HG03521 (cell line): ENCODE data around the gene TTC9B.

Experiments used
- ATAC-seq: cut with Tn5 transposase; IDR thresholded peaks from one replicate; pipeline ENCODE4 v1.9.1; 2021; ENCODE audit warnings: mild to moderate bottlenecking, moderate library complexity; ENCODE audit not compliant: unreplicated experiment

Gene TTC9B

GRCh38 chr19:40249201-40249600, 31.0 kb upstream of the TTC9B start:
- no peak for ATAC-seq

DNA sequence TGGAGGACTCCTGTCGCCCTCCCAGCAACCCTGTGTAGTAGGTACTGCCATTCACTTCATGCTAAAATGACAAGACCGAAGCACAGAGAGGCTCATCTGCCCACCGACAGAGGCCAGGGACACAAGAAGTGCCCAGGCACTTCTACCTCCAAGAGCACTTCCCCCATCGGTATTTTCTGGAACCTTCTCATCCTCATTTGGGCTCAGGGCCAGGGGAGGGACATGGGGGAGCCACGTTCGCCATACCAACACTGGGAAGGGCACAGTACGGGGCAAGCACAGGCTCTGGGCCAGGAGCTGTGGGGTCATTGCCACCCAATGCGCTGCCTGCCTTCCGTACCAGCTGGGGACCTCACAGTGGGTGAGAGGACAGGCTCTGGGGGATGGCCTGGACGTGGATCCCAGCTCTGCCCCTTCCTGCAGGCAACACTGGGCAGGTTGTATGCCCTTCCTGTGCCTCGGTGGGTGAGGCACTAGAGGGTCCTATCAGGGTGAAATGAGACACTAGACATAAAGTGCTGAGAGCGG, 29.6 kb upstream of the TTC9B start:
- ATAC-seq = no peak

GRCh38 chr19:40247178-40247577, 29.0 kb upstream of the TTC9B start:
- no peak for ATAC-seq

DNA sequence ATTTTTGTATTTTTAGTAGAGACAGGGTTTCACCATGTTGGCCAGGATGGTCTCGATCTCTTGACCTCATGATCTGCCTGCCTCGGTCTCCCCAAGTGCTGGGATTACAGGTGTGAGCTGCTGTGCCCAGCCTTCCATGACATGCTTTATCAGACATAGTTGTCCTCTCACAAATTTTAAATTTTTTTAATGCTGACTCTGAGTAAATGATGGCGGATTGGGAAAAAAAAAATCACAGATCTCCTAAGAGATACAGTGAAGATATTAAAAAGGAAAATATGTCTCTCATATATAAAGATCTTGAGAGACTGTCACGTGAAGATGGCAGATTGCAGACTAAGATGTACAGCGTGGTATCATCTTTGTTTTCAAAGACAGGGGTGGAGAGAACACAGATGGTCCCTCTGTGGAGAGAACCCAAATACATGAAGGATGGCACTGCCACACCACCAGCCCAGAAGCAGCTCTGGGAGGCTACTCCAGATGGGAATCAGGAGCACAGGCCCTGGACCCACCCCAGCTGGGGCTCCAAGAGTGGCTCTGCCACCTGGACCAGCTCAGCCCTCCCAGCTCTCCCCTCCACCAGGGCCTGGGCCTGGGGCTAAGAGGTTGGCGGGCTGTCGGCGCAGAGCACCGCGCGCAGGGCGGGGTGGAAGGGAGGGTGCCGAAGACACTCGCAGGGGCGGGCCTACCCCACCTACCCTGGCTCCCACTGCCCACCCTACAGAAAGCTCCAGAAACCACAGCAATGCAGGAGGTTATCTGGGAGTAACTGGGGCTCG, 28.3 kb upstream of the TTC9B start:
- ATAC-seq = no peak

- no peak for ATAC-seq
Measured at GRCh38 chr19:40245506-40246128, 27.4 kb upstream of the TTC9B start.

- ATAC-seq = no peak
Measured at GRCh38 chr19:40244579-40245317, 26.6 kb upstream of the TTC9B start.

DNA sequence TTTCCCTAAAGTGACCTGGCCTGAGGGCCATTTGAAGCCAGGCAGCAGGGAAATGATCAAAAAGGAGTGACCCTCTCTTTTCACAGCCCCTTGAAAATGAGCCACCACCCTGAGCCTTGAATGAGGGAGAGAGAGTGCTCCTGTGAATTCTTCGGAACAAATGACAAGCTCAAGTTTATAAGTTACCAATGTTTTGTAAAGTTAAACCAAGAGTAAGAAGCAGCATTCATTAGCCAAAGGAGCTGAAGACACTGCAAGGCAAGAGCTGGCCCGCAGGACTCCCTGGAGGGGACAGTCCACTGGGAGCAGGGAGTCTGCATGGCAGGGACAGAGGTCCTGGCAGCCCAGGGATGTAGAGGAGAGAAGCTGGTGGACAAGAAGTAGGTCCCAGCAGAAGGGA, 25.0 kb upstream of the TTC9B start:
- ATAC-seq = no peak

DNA sequence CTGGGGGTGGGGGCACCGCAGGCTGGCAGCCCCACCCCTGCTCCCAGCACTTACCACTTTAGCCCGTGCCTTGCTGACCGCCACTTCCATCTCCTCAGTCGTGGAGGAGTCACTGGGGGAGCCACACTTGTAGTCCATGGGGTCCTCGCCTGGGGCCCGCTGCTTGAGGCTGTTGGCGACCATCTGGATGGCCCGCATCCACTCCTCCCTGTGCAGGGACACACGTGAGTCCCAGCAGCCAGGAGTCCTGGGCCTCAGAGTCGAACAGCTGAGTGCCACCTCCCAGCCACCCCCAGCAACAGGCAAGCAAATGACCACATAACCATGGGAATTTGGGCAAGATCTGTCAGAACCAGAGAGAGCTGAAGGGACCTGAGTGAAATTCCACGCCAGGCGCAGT, 24.3 kb upstream of the TTC9B start:
- no peak for ATAC-seq

GRCh38 chr19:40241809-40242384, 23.7 kb upstream of the TTC9B start:
- ATAC-seq = no peak

- no peak for ATAC-seq
Measured at GRCh38 chr19:40241125-40241808, 23.1 kb upstream of the TTC9B start.

DNA sequence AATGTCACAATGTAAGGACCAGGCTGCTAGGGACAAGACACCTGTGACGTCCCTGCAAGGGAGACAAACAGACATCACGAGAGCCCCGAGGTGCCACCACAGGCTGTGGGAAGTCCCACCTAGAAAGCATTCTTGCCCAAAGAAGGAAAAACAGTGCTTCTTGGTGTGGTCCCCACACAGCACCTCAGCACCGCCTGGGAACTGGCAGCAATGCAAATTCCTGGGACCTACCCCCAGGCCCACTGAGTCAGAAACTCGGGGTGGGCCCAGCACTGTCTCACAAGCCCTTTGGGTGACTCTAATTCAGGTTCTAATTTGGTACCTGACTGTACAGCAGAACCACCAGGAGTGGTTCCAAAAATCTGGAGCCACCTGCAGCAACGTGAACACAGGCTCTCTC, 22.1 kb upstream of the TTC9B start:
- no peak for ATAC-seq

- no peak for ATAC-seq
Measured at GRCh38 chr19:40239415-40240226, 21.4 kb upstream of the TTC9B start.

GRCh38 chr19:40238775-40239174, 20.6 kb upstream of the TTC9B start:
- no peak for ATAC-seq

GRCh38 chr19:40237791-40238190, 19.6 kb upstream of the TTC9B start:
- no peak for ATAC-seq

DNA sequence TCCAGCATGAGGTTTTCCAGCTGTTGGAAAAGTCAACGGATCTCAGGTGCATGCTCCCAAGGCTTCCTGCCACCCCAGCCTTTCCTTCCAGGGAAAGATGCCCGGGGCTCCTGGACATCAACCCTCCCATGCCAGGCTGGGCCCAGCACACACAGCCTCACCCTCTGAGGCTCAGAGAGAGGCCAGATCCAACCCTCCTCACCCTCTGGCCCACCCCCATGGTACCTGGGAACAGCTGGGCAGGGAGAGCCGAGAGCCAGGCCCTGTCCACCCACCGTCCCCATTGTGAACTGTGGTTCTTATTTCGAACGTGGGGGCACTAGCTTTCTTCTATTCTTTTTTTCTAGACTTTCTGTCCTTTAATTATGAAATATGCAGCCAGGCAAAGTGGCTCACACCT, 18.2 kb upstream of the TTC9B start:
- no peak for ATAC-seq

GRCh38 chr19:40236026-40236355, 17.8 kb upstream of the TTC9B start:
- no peak for ATAC-seq

DNA sequence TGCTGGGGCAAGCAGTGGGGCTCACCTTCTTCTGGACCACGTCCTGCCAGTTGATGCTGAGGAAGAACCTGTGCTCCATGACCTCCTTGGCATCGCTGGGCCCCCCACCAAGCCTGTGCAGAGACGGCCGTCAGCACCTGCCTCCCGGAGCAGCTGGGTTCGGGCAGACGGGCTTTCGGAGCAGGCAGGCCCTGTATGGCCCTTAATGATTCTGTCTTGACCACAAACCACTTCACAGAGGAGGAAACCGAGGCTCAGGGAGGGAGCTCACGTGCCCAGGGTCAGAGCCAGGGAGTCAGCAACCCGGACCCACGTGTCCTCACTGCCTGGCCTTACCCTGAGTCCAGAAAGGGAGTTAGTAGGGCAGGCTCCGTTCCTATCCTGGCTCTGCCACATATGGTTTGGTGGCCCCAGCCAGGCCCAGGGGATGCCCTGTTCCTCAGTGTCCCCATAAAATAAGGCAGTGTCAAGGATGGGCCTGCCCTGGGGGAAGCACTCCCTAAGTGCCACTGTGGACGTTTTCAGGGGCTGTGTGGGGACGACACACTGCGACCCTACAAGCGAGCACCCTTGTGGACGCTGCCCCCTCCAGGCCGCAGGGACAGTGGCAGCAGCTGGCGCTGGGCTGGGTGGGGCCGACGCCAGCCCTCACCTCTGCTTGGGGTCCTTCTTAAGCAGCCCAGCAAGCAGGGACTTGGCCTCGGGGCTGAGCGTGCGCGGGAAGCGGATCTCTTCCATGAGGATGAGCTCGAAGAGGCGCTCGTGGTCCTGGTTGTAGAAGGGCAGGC, 17.2 kb upstream of the TTC9B start:
- no peak for ATAC-seq

DNA sequence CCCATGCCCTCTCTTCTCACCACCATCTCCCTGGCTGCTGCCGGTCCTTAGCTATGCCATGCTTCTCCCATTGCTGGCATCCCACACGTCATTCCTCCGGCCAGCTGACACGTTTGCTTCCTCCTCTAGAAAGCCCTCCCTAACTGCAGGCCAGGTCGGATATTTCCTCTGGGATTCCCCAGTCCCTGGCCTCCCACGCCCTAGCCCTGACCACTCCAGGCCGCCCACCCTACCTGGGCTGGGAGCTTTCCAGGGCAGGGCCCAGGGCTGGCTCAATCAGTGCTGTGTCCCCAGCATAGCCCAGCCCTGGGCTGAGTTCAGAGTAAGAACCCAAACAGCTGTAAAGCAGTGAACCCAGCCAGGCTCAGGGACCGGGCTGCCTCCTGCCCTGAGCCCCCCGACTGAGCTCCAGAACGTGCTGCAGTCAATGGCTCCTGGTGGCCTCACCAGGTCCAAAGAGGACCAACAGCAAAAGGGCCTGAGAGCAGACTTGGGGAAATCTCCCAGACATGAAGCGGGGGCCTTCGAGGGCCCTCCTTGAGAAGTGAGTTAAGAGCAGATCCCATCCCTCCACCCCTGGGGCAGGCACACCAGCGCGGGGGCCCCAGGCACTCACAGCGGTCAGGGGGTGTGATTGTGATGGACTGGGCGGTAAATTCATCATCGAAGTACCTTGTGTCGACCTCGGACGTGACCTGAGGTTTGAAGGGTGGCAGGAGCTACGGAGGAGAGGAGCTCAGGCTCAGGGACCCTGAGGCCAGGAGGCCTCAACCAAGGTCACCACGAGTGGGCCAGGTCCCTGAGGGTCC, 16.4 kb upstream of the TTC9B start:
- no peak for ATAC-seq
